OCI-LY1 (cell line): ENCODE data around the gene KCNIP4.

Source experiments
- H2AFZ ChIP-seq: fragments of 200-600 bp; sonication (generic), shearing (Covaris generic); 2 replicates; pipeline ENCODE4 v1.6.0; 2014; ENCODE audit warnings: antibody characterized with exemption, mild to moderate bottlenecking, low read length
- H3F3A ChIP-seq: fragments of 200-600 bp; sonication (generic), shearing (Covaris generic); 2 replicates; pipeline ENCODE4 v1.6.0; 2014; ENCODE audit warnings: mild to moderate bottlenecking, antibody characterized with exemption, low read length, moderate library complexity; ENCODE audit not compliant: insufficient read depth
- H3K27ac ChIP-seq: fragments of 200-600 bp; sonication (generic); 2 replicates; pipeline ENCODE4 v1.5.1; 2014; ENCODE audit warnings: low read length, mixed run types, mild to moderate bottlenecking, low read depth; ENCODE audit not compliant: poor library complexity, severe bottlenecking
- H3K27me3 ChIP-seq: fragments of 200-600 bp; sonication (generic); 2 replicates; pipeline ENCODE4 v1.6.0; 2014; ENCODE audit warnings: antibody characterized with exemption, mild to moderate bottlenecking, low read length, moderate library complexity; ENCODE audit not compliant: insufficient read depth
- H3K36me3 ChIP-seq: fragments of 200-600 bp; sonication (generic); 2 replicates; pipeline ENCODE4 v1.6.1; 2014; ENCODE audit warnings: mild to moderate bottlenecking, antibody characterized with exemption, low read length, moderate library complexity, mixed read lengths; ENCODE audit not compliant: insufficient read depth
- H3K4me1 ChIP-seq: fragments of 200-600 bp; sonication (generic); 2 replicates; pipeline ENCODE4 v1.5.1; 2014; ENCODE audit warnings: mild to moderate bottlenecking, low read length, moderate library complexity; ENCODE audit not compliant: insufficient read depth, severe bottlenecking
- H3K4me2 ChIP-seq: fragments of 200-600 bp; sonication (generic), shearing (Covaris generic); 2 replicates; pipeline ENCODE4 v1.6.1; 2014; ENCODE audit warnings: low read length
- H3K4me3 ChIP-seq: fragments of 200-600 bp; sonication (generic); 2 replicates; pipeline ENCODE4 v1.5.1; 2014; ENCODE audit warnings: low read length, low read depth, mild to moderate bottlenecking, mixed read lengths; ENCODE audit not compliant: poor library complexity, severe bottlenecking
- H3K79me2 ChIP-seq: fragments of 200-600 bp; shearing (Covaris generic); 2 replicates; pipeline ENCODE4 v1.6.1; 2016; ENCODE audit warnings: mixed run types, low read length, mixed read lengths; ENCODE audit not compliant: insufficient read depth
- H3K9ac ChIP-seq: fragments of 200-600 bp; sonication (generic), shearing (Covaris generic); 2 replicates; pipeline ENCODE4 v1.6.1; 2014; ENCODE audit warnings: mild to moderate bottlenecking, low read length, mixed read lengths
- H3K9me2 ChIP-seq: fragments of 200-600 bp; sonication (generic), shearing (Covaris generic); 2 replicates; pipeline ENCODE4 v1.6.1; 2014; ENCODE audit warnings: low read depth, mild to moderate bottlenecking, low read length, mixed read lengths
- H3K9me3 ChIP-seq: fragments of 200-600 bp; shearing (Covaris generic); 2 replicates; pipeline ENCODE4 v1.6.1; 2014; ENCODE audit warnings: low read length, mixed read lengths
- H4K20me1 ChIP-seq: fragments of 200-600 bp; sonication (generic), shearing (Covaris generic); 2 replicates; pipeline ENCODE4 v1.6.0; 2016; ENCODE audit warnings: mild to moderate bottlenecking, low read length; ENCODE audit not compliant: insufficient read depth
- CTCF ChIP-seq: fragments of 200-600 bp; sonication (generic), shearing (Covaris generic); IDR thresholded peaks from 2 replicates; pipeline ENCODE4 v1.5.1; 2017; ENCODE audit warnings: mild to moderate bottlenecking, antibody characterized with exemption, low read length, moderate library complexity, mixed read lengths
- EZH2 ChIP-seq: fragments of 200-600 bp; sonication (generic), shearing (Covaris generic); IDR thresholded peaks from 2 replicates; pipeline ENCODE4 v1.8.0; 2017; ENCODE audit warnings: borderline replicate concordance, mixed run types, mild to moderate bottlenecking, antibody characterized with exemption, low read length, moderate library complexity, mixed read lengths

KCNIP4 gene

GRCh38 chr4:21856301-21856700 lies 92.3 kb downstream of the KCNIP4 start:
- H3K27me3 ChIP-seq = no peaks in the 10 kb centered on the region
- H2AFZ ChIP-seq = no peak overlapping the region
- TF ChIP-seq EZH2 = no peak
- no peak for TF ChIP-seq CTCF
- H3K9me3 ChIP-seq = no peaks in the 10 kb centered on the region
- H3K4me1 ChIP-seq = no peaks in the 10 kb centered on the region
- H3K4me3 ChIP-seq = no peak overlapping the region
- H3K79me2 ChIP-seq = no peaks in the 10 kb centered on the region
- H3K36me3 ChIP-seq = no peaks in the 10 kb centered on the region
- no peaks in the 10 kb centered on the region for H3K9me2 ChIP-seq
- H3F3A ChIP-seq = no peaks in the 10 kb centered on the region
- no peak overlapping the region for H3K9ac ChIP-seq
- H3K27ac ChIP-seq = no peak overlapping the region
- H4K20me1 ChIP-seq = no peaks in the 10 kb centered on the region
- no peak overlapping the region for H3K4me2 ChIP-seq

GRCh38 chr4:21849077-21849476 lies 99.5 kb downstream of the KCNIP4 start:
- Histone ChIP-seq H3K4me2 (no peak overlapping the region), H2AFZ (no peak overlapping the region), H3K79me2 (no peaks in the 10 kb centered on the region), H3K9me3 (no peaks in the 10 kb centered on the region), H3K9me2 (no peaks in the 10 kb centered on the region), H3K4me1 (no peaks in the 10 kb centered on the region), H3K4me3 (no peak overlapping the region), H3K9ac (no peak overlapping the region), H3K27me3 (no peaks in the 10 kb centered on the region), H3F3A (no peaks in the 10 kb centered on the region), H3K27ac (no peak overlapping the region), H4K20me1 (no peaks in the 10 kb centered on the region), H3K36me3 (no peaks in the 10 kb centered on the region)
- no peak for TF ChIP-seq CTCF
- TF ChIP-seq EZH2 = no peak

GRCh38 chr4:21848021-21848420 lies 100.6 kb downstream of the KCNIP4 start:
- no peak overlapping the region for H2AFZ ChIP-seq
- TF ChIP-seq CTCF (no peak), EZH2 (no peak)
- H3K4me2 ChIP-seq = no peak overlapping the region
- no peaks in the 10 kb centered on the region for H3K79me2 ChIP-seq
- H3K9ac ChIP-seq = no peak overlapping the region
- no peaks in the 10 kb centered on the region for H3K27me3 ChIP-seq
- no peaks in the 10 kb centered on the region for H3K9me2 ChIP-seq
- no peaks in the 10 kb centered on the region for H3K9me3 ChIP-seq
- H3K36me3 ChIP-seq = no peaks in the 10 kb centered on the region
- no peaks in the 10 kb centered on the region for H4K20me1 ChIP-seq
- H3K4me1 ChIP-seq = no peaks in the 10 kb centered on the region
- no peaks in the 10 kb centered on the region for H3F3A ChIP-seq
- no peak overlapping the region for H3K27ac ChIP-seq
- H3K4me3 ChIP-seq = no peak overlapping the region
